ENCODE data around the gene BRD3OS. TPM values are rescaled to one million over a fixed set of nuclear protein-coding genes. Genes with fewer than 3 reads are reported as not detected.

Gene BRD3OS
- total RNA-seq, 1 experiment from 2014 or later, result 13.6 TPM

DNA sequence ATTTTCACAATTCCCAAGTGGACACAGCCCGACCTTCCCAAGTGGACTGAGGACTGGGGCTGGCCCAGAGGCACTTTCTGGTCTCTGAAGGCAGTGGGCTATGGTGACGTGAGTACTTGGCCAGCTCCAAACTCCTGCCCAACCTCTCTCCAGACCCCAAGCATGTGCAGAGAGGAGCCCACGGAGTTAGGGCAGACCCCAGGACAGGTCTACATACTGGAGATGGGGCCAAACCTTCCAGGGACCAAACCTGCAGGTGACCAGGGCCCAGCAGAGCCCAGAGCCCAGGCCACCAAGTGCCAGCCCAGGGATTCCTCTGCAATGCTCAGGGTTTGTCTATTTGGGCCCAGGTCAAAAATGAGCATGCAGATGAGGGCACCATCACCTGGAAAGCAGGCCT, 27.2 kb downstream of the BRD3OS start:
- CTCF ChIA-PET, result no interaction called here
- intact Hi-C loops (cut with micrococcal nuclease), result no loop called here
- no TSS peak for BruUV-seq (replicated peaks)

GRCh38 chr9:134052941-134053340, 27.7 kb downstream of the BRD3OS start:
- POLR2A ChIA-PET (ENCODE audit: unreplicated experiment), result no interaction called here
- no peak overlapping the region for H3K9ac ChIP-seq (ENCODE audit: low read length)
- peaks cover 36% of the 10 kb centered on the region for H3K79me2 ChIP-seq (ENCODE audit: low read length)
- CTCF ChIA-PET, result no interaction called here
- no peak overlapping the region for H2AFZ ChIP-seq (ENCODE audit: low read length)
- no peak overlapping the region for H3K4me2 ChIP-seq (ENCODE audit: low read length)
- H3K4me1 ChIP-seq (ENCODE audit: insufficient read depth, low read length), result peaks cover 23% of the 10 kb centered on the region
- H3K36me3 ChIP-seq (ENCODE audit: low read depth, low read length), result no peaks in the 10 kb centered on the region
- H4K20me1 ChIP-seq (ENCODE audit: low read length), result no peaks in the 10 kb centered on the region
- H3F3A ChIP-seq (ENCODE audit: low read length, unreplicated experiment), result no peaks in the 10 kb centered on the region
- no TSS peak for BruUV-seq (replicated peaks)
- ATAC-seq (no peak), DNase-seq (no peak)
- no peak overlapping the region for H3K27ac ChIP-seq (ENCODE audit: low read length)
- TF ChIP-seq CTCF (conservative IDR thresholded peaks at IDR 0.05; ENCODE audit: low read depth, low read length), result no peak
- no peak for TF ChIP-seq EZH2 (IDR thresholded peaks at IDR 0.05; ENCODE audit: low read length, unreplicated experiment)
- no peak for TF ChIP-seq EZH2phosphoT487 (IDR thresholded peaks at IDR 0.05; ENCODE audit: borderline replicate concordance, low read length)
- no peaks in the 10 kb centered on the region for H3K9me2 ChIP-seq (replicated peaks; ENCODE audit: low read length)
- intact Hi-C loops (cut with micrococcal nuclease), result no loop called here
- no peak overlapping the region for H3K4me3 ChIP-seq (ENCODE audit: low read length)
- no peaks in the 10 kb centered on the region for H3K9me3 ChIP-seq (ENCODE audit: low read length)
- H3K27me3 ChIP-seq (ENCODE audit: low read length), result no peaks in the 10 kb centered on the region

More for the DNA sequence above, 27.2 kb downstream of the BRD3OS start:
- Histone ChIP-seq H3K27ac (ENCODE audit: low read length) (no peak overlapping the region), H3K9me2 (replicated peaks; ENCODE audit: low read length) (no peaks in the 10 kb centered on the region), H2AFZ (ENCODE audit: low read length) (no peak overlapping the region), H3K4me3 (ENCODE audit: low read length) (no peak overlapping the region), H3K9me3 (ENCODE audit: low read length) (no peaks in the 10 kb centered on the region), H3K4me1 (ENCODE audit: insufficient read depth, low read length) (peaks cover 23% of the 10 kb centered on the region), H3K36me3 (ENCODE audit: low read depth, low read length) (no peaks in the 10 kb centered on the region), H3K9ac (ENCODE audit: low read length) (no peak overlapping the region), H3K79me2 (ENCODE audit: low read length) (peaks cover 32% of the 10 kb centered on the region), H3K27me3 (ENCODE audit: low read length) (no peaks in the 10 kb centered on the region), H4K20me1 (ENCODE audit: low read length) (no peaks in the 10 kb centered on the region), H3F3A (ENCODE audit: low read length, unreplicated experiment) (no peaks in the 10 kb centered on the region), H3K4me2 (ENCODE audit: low read length) (no peak overlapping the region)
- no peak for ATAC-seq
- POLR2A ChIA-PET (ENCODE audit: unreplicated experiment), result no interaction called here
- no peak for DNase-seq
- TF ChIP-seq EZH2phosphoT487 (IDR thresholded peaks at IDR 0.05; ENCODE audit: borderline replicate concordance, low read length), result no peak
- no peak for TF ChIP-seq EZH2 (IDR thresholded peaks at IDR 0.05; ENCODE audit: low read length, unreplicated experiment)
- no peak for TF ChIP-seq CTCF (conservative IDR thresholded peaks at IDR 0.05; ENCODE audit: low read depth, low read length)

DNA sequence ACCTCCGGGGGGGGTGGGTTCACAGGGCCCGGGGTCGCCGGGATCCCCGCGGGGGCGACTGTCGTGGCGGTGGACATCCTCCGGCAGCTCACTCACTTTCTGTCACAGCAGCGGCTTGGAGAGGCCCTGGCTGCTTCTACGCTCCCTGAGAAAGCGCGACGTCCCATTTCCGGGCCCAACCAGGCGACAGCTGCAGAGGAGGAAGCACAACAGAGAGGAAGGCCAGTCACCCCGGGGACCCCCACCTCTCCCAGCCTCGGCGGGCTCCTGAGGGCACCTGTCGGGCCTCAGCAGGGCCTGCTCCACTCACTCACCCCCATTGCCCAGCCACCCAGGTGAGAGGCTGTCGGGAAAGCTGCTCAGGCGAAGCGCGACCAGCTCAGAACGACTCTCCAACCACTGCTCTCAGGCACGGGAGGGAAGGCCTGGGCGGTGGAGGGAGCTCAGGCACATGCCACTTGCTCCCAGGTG, 28.2 kb downstream of the BRD3OS start:
- Histone ChIP-seq H3K27ac (ENCODE audit: low read length) (no peak overlapping the region), H3K9me3 (ENCODE audit: low read length) (no peaks in the 10 kb centered on the region), H3K9ac (ENCODE audit: low read length) (no peak overlapping the region), H3K4me3 (ENCODE audit: low read length) (no peak overlapping the region), H3F3A (ENCODE audit: low read length, unreplicated experiment) (no peaks in the 10 kb centered on the region), H2AFZ (ENCODE audit: low read length) (no peak overlapping the region), H3K4me2 (ENCODE audit: low read length) (no peak overlapping the region), H3K9me2 (replicated peaks; ENCODE audit: low read length) (no peaks in the 10 kb centered on the region), H3K27me3 (ENCODE audit: low read length) (no peaks in the 10 kb centered on the region), H3K4me1 (ENCODE audit: insufficient read depth, low read length) (peaks cover 28% of the 10 kb centered on the region), H3K79me2 (ENCODE audit: low read length) (peaks cover 41% of the 10 kb centered on the region), H4K20me1 (ENCODE audit: low read length) (no peaks in the 10 kb centered on the region), H3K36me3 (ENCODE audit: low read depth, low read length) (no peaks in the 10 kb centered on the region)
- no peak for DNase-seq
- ChIA-PET CTCF (no interaction called here), POLR2A (ENCODE audit: unreplicated experiment) (no interaction called here)
- intact Hi-C loops (cut with micrococcal nuclease), result no loop called here
- no peak for ATAC-seq
- TF ChIP-seq EZH2 (IDR thresholded peaks at IDR 0.05; ENCODE audit: low read length, unreplicated experiment) (no peak), EZH2phosphoT487 (IDR thresholded peaks at IDR 0.05; ENCODE audit: borderline replicate concordance, low read length) (no peak), CTCF (conservative IDR thresholded peaks at IDR 0.05; ENCODE audit: low read depth, low read length) (no peak)
- BruUV-seq (replicated peaks), result no TSS peak
